ENCODE results near the gene LYPD1.

The LYPD1 gene

DNA sequence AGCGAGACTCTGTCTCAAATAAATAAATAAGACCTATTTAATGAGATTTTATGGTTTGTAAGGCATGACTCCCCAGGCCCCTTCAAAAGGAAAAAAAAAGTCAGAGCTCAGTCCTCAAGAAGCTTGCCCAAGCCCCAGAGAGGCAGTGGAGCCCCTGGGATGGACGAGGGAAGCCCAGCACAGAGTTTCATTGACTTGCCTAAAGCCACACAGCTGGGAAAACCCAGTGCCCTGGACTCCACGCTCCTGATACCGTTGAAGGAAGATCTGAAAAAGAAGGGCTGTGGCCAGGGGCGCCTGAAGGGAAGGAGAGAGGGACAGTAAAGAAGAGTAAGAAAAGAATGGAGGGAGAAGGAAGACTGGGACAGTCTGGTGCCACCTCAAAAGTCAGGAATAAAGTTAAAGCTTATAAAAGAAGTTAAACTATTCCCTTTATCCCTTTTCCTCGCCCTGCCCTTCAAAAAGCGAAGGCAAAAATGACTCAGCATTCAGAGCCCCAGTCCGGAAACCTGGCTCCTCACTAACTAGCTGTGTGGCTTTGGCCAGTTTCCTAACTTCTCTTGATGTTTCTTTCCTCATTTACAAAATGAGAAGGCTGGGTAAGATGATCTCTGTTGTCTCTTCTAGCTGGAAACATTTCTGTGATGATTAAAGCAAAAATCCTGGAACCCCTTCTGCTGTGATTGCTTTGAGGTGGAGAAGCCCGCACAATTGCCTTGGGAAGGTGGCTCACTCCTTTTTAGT is 46.7 kb downstream of the LYPD1 start:
- Histone ChIP-seq H3K4me3 (ENCODE audit: insufficient read length, low read depth) (no peak overlapping the region), H3K9me3 (ENCODE audit: insufficient read depth, low read length) (peaks cover 7% of the 10 kb centered on the region), H3K27me3 (ENCODE audit: insufficient read depth, insufficient read length) (no peaks in the 10 kb centered on the region), H3K9ac (ENCODE audit: insufficient read length, low read depth) (no peak overlapping the region), H3K4me1 (ENCODE audit: insufficient read depth, insufficient read length) (no peaks in the 10 kb centered on the region), H3K36me3 (ENCODE audit: insufficient read depth, insufficient read length, low read length) (no peaks in the 10 kb centered on the region)
- TF ChIP-seq SUZ12 (IDR thresholded peaks at IDR 0.05; ENCODE audit: extremely low read depth, insufficient read depth, insufficient read length), result no peak
- no peak for TF ChIP-seq ZNF274 (IDR thresholded peaks at IDR 0.05; ENCODE audit: low read depth, low read length)
- no peak for TF ChIP-seq YY1 (IDR thresholded peaks at IDR 0.05; ENCODE audit: insufficient read depth, insufficient read length)
- no peak for DNase-seq (ENCODE audit: low read depth, low spot score)

DNA sequence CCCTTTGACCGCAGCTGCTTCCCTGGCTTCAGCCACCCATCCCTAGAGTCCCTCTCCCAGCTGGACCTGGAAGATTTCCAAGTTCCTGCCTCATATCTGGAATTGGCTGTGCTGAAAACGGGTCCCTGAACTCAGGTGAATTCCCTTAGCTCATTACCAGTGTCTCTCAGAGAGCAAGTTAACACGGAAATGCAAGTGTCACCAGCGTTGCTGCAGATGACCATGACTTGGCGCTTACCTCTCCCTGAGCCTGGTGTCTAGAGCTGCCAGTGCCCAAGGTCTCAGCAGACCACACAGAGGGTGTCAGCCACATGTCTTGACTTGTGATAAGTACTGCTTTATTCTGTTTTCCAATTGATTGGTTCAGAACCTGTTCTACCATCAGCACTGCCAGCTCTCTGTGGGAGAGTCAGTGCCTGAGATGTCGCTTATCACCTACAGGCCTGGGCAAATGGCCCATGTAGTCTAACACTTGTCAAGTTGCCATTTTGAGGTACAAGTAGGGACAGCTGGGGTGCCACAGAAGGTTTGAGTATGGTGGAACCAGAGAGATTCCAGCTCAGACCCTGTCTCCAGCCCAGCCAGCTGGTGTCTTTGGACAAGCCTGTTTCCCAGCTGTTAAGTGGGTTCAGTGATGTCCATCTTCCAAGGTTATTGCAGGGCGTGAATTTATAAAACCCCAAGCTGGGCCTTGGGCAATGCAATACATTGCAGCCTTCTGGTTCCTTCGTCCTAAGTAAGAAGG is 48.7 kb downstream of the LYPD1 start:
- Histone ChIP-seq H3K4me3 (ENCODE audit: insufficient read length, low read depth) (no peak overlapping the region), H3K4me1 (ENCODE audit: insufficient read depth, insufficient read length) (no peaks in the 10 kb centered on the region), H3K9ac (ENCODE audit: insufficient read length, low read depth) (no peak overlapping the region), H3K36me3 (ENCODE audit: insufficient read depth, insufficient read length, low read length) (no peaks in the 10 kb centered on the region), H3K9me3 (ENCODE audit: insufficient read depth, low read length) (peaks cover 7% of the 10 kb centered on the region), H3K27me3 (ENCODE audit: insufficient read depth, insufficient read length) (no peaks in the 10 kb centered on the region)
- TF ChIP-seq ZNF274 (IDR thresholded peaks at IDR 0.05; ENCODE audit: low read depth, low read length) (no peak), SUZ12 (IDR thresholded peaks at IDR 0.05; ENCODE audit: extremely low read depth, insufficient read depth, insufficient read length) (no peak)
- no peak for DNase-seq (ENCODE audit: low read depth, low spot score)

DNA sequence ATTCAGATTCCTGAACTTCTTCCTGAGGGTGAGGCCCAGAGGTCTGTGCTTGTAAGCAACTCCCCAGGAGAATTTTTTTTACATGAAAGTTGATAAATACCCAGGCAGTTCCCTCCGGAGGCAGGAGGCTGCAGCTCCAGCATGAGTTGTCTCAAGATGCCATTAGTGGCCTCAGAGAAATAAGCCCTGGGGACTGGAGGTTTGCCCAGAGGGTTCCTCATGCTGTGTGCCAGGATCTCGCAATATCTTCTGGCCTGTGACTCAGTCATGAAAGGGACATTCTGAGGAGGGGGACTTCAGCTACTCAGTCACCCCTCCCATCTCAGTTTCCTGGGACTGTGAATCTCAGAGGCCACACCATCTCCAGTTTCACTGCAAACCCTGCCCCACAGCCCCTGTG is 49.9 kb downstream of the LYPD1 start:
- DNase-seq (ENCODE audit: low read depth, low spot score), result no peak
- TF ChIP-seq SUZ12 (IDR thresholded peaks at IDR 0.05; ENCODE audit: extremely low read depth, insufficient read depth, insufficient read length) (no peak), ZNF274 (IDR thresholded peaks at IDR 0.05; ENCODE audit: low read depth, low read length) (no peak), YY1 (IDR thresholded peaks at IDR 0.05; ENCODE audit: insufficient read depth, insufficient read length) (no peak)
- Histone ChIP-seq H3K9ac (ENCODE audit: insufficient read length, low read depth) (no peak overlapping the region), H3K4me1 (ENCODE audit: insufficient read depth, insufficient read length) (peaks cover 4% of the 10 kb centered on the region), H3K9me3 (ENCODE audit: insufficient read depth, low read length) (peaks cover 5% of the 10 kb centered on the region), H3K36me3 (ENCODE audit: insufficient read depth, insufficient read length, low read length) (no peaks in the 10 kb centered on the region), H3K4me3 (ENCODE audit: insufficient read length, low read depth) (no peak overlapping the region), H3K27me3 (ENCODE audit: insufficient read depth, insufficient read length) (no peaks in the 10 kb centered on the region)

DNA sequence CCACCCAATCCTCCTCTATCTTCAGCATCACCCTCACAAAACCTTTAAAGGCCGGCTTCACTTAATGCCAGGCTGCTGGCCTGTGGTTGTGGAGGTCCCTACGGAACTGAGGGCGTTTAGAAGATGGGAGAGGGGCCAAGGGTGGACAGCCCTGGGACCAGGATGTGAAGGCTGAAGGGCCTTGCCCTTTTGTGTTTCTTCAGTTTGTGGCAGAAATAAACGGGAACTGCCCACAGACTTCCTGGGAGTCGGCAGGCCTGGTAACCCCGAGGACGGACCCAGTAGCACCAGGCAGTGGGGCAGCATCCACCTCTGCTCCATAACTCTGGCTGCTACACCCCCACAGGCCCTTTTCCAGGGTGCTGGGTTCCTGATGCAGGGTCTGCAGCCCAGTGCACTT is 51.3 kb downstream of the LYPD1 start:
- TF ChIP-seq YY1 (IDR thresholded peaks at IDR 0.05; ENCODE audit: insufficient read depth, insufficient read length), result no peak
- TF ChIP-seq ZNF274 (IDR thresholded peaks at IDR 0.05; ENCODE audit: low read depth, low read length), result no peak
- no peak for TF ChIP-seq SUZ12 (IDR thresholded peaks at IDR 0.05; ENCODE audit: extremely low read depth, insufficient read depth, insufficient read length)

DNA sequence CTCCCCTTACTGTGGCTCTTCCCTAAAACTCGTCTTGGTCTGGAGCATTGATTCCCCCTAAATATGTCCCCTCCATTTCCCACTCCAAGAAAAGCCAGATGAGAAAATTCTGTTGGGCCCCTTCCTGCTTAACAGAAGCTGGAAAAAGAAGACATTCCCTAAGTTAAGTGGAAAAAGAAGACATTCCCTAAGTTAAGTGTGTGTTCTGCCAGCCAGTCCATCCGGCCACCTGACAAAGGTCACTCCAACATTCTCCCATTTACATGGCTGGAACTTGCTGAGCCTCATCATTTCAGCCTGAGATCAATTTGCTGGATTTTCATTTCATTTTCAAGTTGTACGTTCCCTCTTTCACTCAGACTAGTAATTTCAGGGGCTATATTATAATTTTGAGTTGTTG is 52.0 kb downstream of the LYPD1 start:
- Histone ChIP-seq H3K27me3 (ENCODE audit: insufficient read depth, insufficient read length) (no peaks in the 10 kb centered on the region), H3K36me3 (ENCODE audit: insufficient read depth, insufficient read length, low read length) (no peaks in the 10 kb centered on the region), H3K4me3 (ENCODE audit: insufficient read length, low read depth) (no peak overlapping the region), H3K9me3 (ENCODE audit: insufficient read depth, low read length) (no peaks in the 10 kb centered on the region), H3K4me1 (ENCODE audit: insufficient read depth, insufficient read length) (peaks cover 4% of the 10 kb centered on the region), H3K9ac (ENCODE audit: insufficient read length, low read depth) (no peak overlapping the region)
- TF ChIP-seq SUZ12 (IDR thresholded peaks at IDR 0.05; ENCODE audit: extremely low read depth, insufficient read depth, insufficient read length) (no peak), ZNF274 (IDR thresholded peaks at IDR 0.05; ENCODE audit: low read depth, low read length) (no peak), YY1 (IDR thresholded peaks at IDR 0.05; ENCODE audit: insufficient read depth, insufficient read length) (no peak)
- no peak for DNase-seq (ENCODE audit: low read depth, low spot score)

More for the DNA sequence above, 51.3 kb downstream of the LYPD1 start:
- H3K27me3 ChIP-seq (ENCODE audit: insufficient read depth, insufficient read length), result no peaks in the 10 kb centered on the region
- no peaks in the 10 kb centered on the region for H3K9me3 ChIP-seq (ENCODE audit: insufficient read depth, low read length)
- H3K9ac ChIP-seq (ENCODE audit: insufficient read length, low read depth), result no peak overlapping the region
- H3K36me3 ChIP-seq (ENCODE audit: insufficient read depth, insufficient read length, low read length), result no peaks in the 10 kb centered on the region
- H3K4me1 ChIP-seq (ENCODE audit: insufficient read depth, insufficient read length), result peaks cover 4% of the 10 kb centered on the region
- H3K4me3 ChIP-seq (ENCODE audit: insufficient read length, low read depth), result no peak overlapping the region
- no peak for DNase-seq (ENCODE audit: low read depth, low spot score)

DNA sequence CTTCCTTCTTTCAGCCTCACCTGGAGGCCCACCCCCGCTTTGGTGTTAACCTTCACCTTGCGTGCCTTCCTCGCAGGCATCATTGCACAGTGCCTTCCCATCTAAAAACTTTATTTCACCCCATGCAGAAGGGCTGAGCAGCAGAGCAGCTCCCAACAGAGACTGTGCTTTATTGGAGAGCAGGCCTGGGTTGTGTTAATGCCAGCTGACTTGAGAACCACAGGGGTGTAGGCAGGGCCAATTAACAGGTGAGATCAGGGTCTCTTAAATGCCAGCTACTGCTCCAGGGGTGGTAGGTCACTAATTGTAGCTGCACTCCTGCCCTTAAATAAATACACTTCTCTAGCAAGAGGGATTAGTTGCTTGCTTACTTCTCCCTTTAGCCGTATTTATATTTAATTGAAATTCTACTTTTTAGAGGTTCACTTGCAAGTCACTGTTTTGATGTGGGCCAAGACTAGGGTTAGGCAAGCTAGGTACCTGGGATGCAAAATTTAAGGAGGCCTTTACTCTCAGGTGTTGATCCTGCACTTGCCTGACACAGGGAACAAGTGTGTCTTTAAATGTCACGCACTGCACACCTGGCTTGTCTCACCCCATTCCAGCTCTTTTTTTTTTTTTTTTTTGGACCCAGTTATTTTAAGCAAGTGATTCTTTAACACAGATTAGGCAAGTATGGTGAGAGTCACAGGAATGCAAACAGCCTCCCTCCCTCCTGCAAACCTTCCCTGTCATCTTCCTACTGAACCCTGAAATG is 54.5 kb downstream of the LYPD1 start:
- TF ChIP-seq SUZ12 (IDR thresholded peaks at IDR 0.05; ENCODE audit: extremely low read depth, insufficient read depth, insufficient read length), result no peak
- no peak for TF ChIP-seq ZNF274 (IDR thresholded peaks at IDR 0.05; ENCODE audit: low read depth, low read length)
- TF ChIP-seq YY1 (IDR thresholded peaks at IDR 0.05; ENCODE audit: insufficient read depth, insufficient read length), result no peak
- no peak overlapping the region for H3K4me3 ChIP-seq (ENCODE audit: insufficient read length, low read depth)
- H3K9me3 ChIP-seq (ENCODE audit: insufficient read depth, low read length), result no peaks in the 10 kb centered on the region
- no peak for DNase-seq (ENCODE audit: low read depth, low spot score)
- H3K27me3 ChIP-seq (ENCODE audit: insufficient read depth, insufficient read length), result no peaks in the 10 kb centered on the region
- no peak overlapping the region for H3K9ac ChIP-seq (ENCODE audit: insufficient read length, low read depth)
- H3K36me3 ChIP-seq (ENCODE audit: insufficient read depth, insufficient read length, low read length), result no peaks in the 10 kb centered on the region
- peaks cover 4% of the 10 kb centered on the region for H3K4me1 ChIP-seq (ENCODE audit: insufficient read depth, insufficient read length)

DNA sequence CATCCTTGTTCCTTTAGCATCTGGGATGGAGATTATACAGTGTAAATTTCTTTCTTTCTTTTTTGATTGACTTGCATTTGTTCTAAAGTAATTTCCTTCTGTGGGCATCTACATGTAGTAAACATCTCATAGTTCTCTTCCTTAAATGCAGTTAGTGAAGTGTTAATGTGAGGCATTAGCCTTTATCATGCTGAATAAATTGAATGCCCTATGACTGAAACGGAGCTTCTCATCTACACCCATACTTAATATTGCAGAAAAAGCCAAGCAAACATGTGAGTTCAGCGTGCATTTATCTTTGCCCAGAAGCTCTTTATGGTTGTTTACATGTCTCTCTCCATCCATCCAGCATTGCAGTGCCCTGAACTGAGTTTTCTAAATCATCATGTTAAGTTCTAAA is 58.3 kb downstream of the LYPD1 start:
- DNase-seq (ENCODE audit: low read depth, low spot score), result no peak
- no peak for TF ChIP-seq SUZ12 (IDR thresholded peaks at IDR 0.05; ENCODE audit: extremely low read depth, insufficient read depth, insufficient read length)
- TF ChIP-seq ZNF274 (IDR thresholded peaks at IDR 0.05; ENCODE audit: low read depth, low read length), result no peak
- TF ChIP-seq YY1 (IDR thresholded peaks at IDR 0.05; ENCODE audit: insufficient read depth, insufficient read length), result no peak
- H3K4me3 ChIP-seq (ENCODE audit: insufficient read length, low read depth), result no peak overlapping the region
- H3K36me3 ChIP-seq (ENCODE audit: insufficient read depth, insufficient read length, low read length), result no peaks in the 10 kb centered on the region
- H3K4me1 ChIP-seq (ENCODE audit: insufficient read depth, insufficient read length), result peaks cover 4% of the 10 kb centered on the region
- H3K9me3 ChIP-seq (ENCODE audit: insufficient read depth, low read length), result no peaks in the 10 kb centered on the region
- H3K9ac ChIP-seq (ENCODE audit: insufficient read length, low read depth), result no peak overlapping the region
- H3K27me3 ChIP-seq (ENCODE audit: insufficient read depth, insufficient read length), result no peaks in the 10 kb centered on the region
